ENCODE measurements around the gene LIN28B.

GRCh38 chr6:105102186-105102585 is 145.3 kb downstream of the LIN28B start:
- no peak for TF ChIP-seq TAF1 (IDR thresholded peaks at IDR 0.05; ENCODE audit: borderline replicate concordance, low read depth, low read length)
- TF ChIP-seq POLR2A (IDR thresholded peaks at IDR 0.05; ENCODE audit: low read depth, low read length): no peak
